HFFc6 (cell line): ENCODE measurements around the gene WFDC8. TPM values are rescaled to one million over a fixed set of nuclear protein-coding genes. Genes with fewer than 3 reads are reported as not detected.
"Not testable (repeated sequence)": the region's sequence is repeated elsewhere in the genome, so short reads cannot be mapped to it uniquely, and the experiment has no call there.

Source experiments
- DNase-seq: peaks from one replicate; pipeline ENCODE4 v3.0.0-alpha.2; 2018
- H3K27ac Mint-ChIP-seq: 2 replicates; pipeline ENCODE4 v1.8.0; 2020; ENCODE audit warnings: mild to moderate bottlenecking, mixed read lengths
- H3K27me3 Mint-ChIP-seq: 2 replicates; pipeline ENCODE4 v1.8.0; 2021; ENCODE audit warnings: mild to moderate bottlenecking, moderate library complexity, mixed read lengths; ENCODE audit not compliant: insufficient read depth
- H3K36me3 Mint-ChIP-seq: 2 replicates; pipeline ENCODE4 v1.8.0; 2021; ENCODE audit warnings: low read depth, mixed read lengths
- H3K4me1 Mint-ChIP-seq: 2 replicates; pipeline ENCODE4 v1.8.0; 2020; ENCODE audit warnings: low read depth, mixed read lengths
- H3K4me3 Mint-ChIP-seq: 2 replicates; pipeline ENCODE4 v1.8.0; 2020; ENCODE audit warnings: mild to moderate bottlenecking, moderate library complexity, mixed read lengths
- H3K9me3 Mint-ChIP-seq: 2 replicates; pipeline ENCODE4 v1.8.0; 2020; ENCODE audit warnings: mild to moderate bottlenecking, mixed read lengths
- total RNA-seq, 6 experiments: library from RNA; stranded (reverse); fragmentation: NEBNext Ultra II Directional; extraction: Animal tissue kit (Norgen Biotek cat#: 25700); gene quantifications; 2 replicates in 1 of 6; 3 replicates in 5 of 6; pipeline ENCODE4 v1.2.3, GENCODE V29; 2021
- TF ChIP-seq, protein P1 (sequence below): fragments of 200-600 bp; sonication (generic); IDR thresholded peaks from 2 replicates; pipeline ENCODE4 v1.5.0; 2021; ENCODE audit warnings: antibody characterized with exemption, mild to moderate bottlenecking

The WFDC8 gene
- total RNA-seq, 6 experiments from 2014 or later = not detected

DNA sequence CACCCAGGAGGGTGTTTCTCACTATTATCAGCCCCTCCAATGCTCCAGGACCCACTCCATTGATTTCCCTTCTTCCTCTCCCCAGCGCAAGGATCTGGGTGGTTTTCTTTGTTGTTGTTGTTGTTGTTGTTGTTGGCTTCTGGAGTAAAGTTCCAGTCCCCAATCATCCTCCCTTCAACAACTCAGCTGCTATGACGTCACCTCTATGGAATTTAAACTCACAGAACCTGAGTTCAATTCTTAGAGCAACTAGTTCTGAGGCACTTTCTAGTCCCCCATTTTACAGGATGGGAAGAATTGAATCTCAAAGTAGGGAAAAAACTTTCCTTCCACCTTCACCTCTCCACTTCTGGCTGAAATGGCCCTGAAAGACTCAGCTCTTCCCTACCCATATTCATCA, 9.7 kb upstream of the WFDC8 start:
- Mint-ChIP-seq H3K9me3 (no peaks in the 10 kb centered on the region), H3K36me3 (no peaks in the 10 kb centered on the region), H3K27ac (no peak overlapping the region), H3K4me3 (no peak overlapping the region), H3K27me3 (peaks cover 17% of the 10 kb centered on the region), H3K4me1 (no peaks in the 10 kb centered on the region)
- TF ChIP-seq, protein P1, sequence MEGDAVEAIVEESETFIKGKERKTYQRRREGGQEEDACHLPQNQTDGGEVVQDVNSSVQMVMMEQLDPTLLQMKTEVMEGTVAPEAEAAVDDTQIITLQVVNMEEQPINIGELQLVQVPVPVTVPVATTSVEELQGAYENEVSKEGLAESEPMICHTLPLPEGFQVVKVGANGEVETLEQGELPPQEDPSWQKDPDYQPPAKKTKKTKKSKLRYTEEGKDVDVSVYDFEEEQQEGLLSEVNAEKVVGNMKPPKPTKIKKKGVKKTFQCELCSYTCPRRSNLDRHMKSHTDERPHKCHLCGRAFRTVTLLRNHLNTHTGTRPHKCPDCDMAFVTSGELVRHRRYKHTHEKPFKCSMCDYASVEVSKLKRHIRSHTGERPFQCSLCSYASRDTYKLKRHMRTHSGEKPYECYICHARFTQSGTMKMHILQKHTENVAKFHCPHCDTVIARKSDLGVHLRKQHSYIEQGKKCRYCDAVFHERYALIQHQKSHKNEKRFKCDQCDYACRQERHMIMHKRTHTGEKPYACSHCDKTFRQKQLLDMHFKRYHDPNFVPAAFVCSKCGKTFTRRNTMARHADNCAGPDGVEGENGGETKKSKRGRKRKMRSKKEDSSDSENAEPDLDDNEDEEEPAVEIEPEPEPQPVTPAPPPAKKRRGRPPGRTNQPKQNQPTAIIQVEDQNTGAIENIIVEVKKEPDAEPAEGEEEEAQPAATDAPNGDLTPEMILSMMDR = no peak
- no peak for DNase-seq

DNA sequence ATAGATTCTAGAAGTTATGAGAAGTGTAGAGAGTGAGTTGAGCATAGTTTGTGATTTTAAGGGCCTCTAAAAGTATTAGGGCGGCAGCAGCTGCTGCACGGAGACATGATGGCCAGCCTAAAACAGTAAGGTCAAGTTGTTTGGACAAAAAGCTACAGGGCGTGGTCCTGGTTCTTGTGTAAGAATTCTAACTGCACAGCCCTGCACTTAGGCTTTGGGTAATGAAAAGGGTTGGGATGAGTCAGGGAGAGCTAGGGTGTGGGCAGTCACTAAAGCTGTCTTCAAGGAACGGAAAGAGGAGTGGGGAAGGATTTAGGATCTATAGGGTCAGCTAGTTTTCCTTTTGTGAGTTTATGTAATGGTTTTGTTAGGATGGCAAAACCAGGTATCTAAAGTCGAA, 6.9 kb upstream of the WFDC8 start:
- not testable (repeated sequence) for DNase-seq, H3K4me1 Mint-ChIP-seq, H3K4me3 Mint-ChIP-seq, H3K36me3 Mint-ChIP-seq, H3K27ac Mint-ChIP-seq, H3K9me3 Mint-ChIP-seq
- peaks cover 20% of the 10 kb centered on the region for H3K27me3 Mint-ChIP-seq

DNA sequence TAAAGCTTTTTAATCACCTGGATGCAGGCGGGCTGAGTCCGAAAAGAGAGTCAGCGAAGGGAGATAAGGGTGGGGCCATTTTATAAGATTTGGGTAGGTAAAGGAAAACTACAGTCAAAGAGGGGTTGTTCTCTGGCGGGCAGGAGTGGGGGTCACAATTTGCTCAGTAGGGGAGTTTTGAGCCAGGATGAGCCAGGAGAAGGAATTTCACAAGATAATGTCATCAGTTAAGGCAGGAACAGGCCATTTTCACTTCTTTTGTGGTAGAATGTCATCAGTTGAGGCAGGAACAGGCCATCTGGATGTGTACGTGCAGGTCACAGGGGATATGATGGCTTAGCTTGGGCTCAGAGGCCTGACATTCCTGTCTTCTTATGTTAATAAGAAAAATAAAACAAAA, 5.2 kb upstream of the WFDC8 start:
- H3K9me3 Mint-ChIP-seq = not testable (repeated sequence)

DNA sequence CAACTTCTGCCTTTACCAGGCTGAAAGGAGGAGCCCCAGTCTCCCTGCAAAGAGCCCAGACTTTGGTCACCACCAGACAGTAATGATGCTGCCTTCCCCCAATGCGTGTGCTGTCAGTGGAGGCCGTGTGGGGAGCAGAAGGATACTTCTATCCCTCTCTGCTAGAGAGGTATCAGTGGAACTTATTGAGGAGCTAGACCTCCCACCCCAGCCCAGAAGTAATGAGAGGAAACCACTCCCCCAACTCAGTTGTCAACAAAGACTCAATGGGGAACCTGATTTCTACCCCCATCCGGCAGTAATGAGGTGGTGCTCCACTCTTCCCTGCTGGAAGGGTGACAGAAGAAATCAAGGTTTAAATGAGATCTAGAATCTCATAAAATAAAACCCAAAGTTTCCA, 4.4 kb upstream of the WFDC8 start:
- Mint-ChIP-seq H3K9me3 (no peaks in the 10 kb centered on the region), H3K4me1 (no peaks in the 10 kb centered on the region), H3K27me3 (peaks cover 23% of the 10 kb centered on the region), H3K27ac (no peak overlapping the region), H3K36me3 (no peaks in the 10 kb centered on the region), H3K4me3 (no peak overlapping the region)
- TF ChIP-seq, protein P1 = no peak
- DNase-seq = no peak

More for the DNA sequence above, 5.2 kb upstream of the WFDC8 start:
- H3K27me3 Mint-ChIP-seq = peaks cover 23% of the 10 kb centered on the region
- H3K36me3 Mint-ChIP-seq, DNase-seq, H3K4me3 Mint-ChIP-seq, H3K27ac Mint-ChIP-seq, H3K4me1 Mint-ChIP-seq: not testable (repeated sequence)

DNA sequence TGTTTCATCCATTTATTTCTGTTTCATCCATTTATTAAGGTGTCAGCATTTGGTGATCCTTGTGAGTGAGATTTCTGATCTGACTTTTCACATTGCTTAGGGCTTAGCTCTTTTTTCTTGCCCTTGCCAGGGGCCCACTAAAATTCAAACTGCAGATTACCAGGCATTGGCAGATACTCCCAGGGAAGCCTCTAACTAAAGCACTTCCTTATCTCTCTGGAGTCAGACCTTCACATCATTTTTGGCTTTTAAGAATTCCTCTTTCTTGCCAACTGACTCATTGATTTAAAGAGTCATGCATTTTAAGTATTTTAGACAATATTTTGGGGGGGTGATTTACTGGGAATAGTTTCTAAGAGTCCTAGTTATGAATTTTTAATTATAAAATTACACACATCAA, 2.6 kb upstream of the WFDC8 start:
- no peaks in the 10 kb centered on the region for H3K4me1 Mint-ChIP-seq
- DNase-seq = no peak
- H3K27me3 Mint-ChIP-seq = peaks cover 12% of the 10 kb centered on the region
- no peak overlapping the region for H3K4me3 Mint-ChIP-seq
- H3K36me3 Mint-ChIP-seq = no peaks in the 10 kb centered on the region
- TF ChIP-seq, protein P1 = no peak
- H3K9me3 Mint-ChIP-seq = no peaks in the 10 kb centered on the region
- H3K27ac Mint-ChIP-seq = no peak overlapping the region

DNA sequence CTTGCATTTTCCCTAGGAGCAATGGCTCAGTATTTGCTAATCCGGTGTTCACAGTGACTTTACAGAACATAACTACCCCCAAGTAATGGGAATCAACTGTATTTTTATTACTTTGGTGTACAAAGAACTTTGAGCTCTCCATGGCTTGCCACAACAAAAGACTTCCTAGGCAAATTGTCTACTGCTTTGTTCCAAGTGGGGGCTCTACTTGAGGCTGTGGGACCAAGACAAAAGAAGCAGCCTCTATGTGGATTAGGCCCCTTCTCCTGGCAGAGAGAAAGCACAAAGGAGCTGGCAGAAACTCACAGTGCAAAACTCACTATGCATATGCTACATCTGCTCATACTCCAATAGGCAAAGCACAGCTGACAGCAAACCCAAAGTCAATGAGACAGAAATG, 853 bp downstream of the WFDC8 start:
- no peaks in the 10 kb centered on the region for H3K9me3 Mint-ChIP-seq
- no peaks in the 10 kb centered on the region for H3K4me1 Mint-ChIP-seq
- H3K27ac Mint-ChIP-seq = no peak overlapping the region
- no peak for DNase-seq
- TF ChIP-seq, protein P1 = no peak
- no peaks in the 10 kb centered on the region for H3K36me3 Mint-ChIP-seq
- H3K27me3 Mint-ChIP-seq = peaks cover 13% of the 10 kb centered on the region
- H3K4me3 Mint-ChIP-seq = no peak overlapping the region

DNA sequence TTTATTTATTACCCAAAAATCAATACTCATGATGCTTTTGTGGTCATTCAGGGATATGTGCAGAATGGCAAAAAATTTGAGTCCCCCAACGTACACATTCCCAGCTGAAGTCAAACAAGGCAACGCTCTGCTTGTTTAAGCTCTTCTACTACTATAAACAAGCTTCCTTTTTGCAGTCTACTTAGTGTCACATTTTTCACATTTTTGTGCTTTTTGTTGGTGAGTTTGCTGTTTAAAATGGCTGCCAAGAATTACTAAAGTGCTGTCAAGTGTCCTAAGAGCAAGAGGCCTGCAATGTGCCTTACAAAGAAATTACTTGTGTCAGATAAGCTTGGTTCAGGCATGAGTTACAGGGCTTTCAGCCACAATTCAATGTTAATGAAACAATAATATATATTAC, 2.1 kb downstream of the WFDC8 start:
- Mint-ChIP-seq H3K27ac (no peak overlapping the region), H3K4me1 (no peaks in the 10 kb centered on the region), H3K9me3 (no peaks in the 10 kb centered on the region), H3K4me3 (no peak overlapping the region), H3K36me3 (no peaks in the 10 kb centered on the region), H3K27me3 (peaks cover 13% of the 10 kb centered on the region)
- TF ChIP-seq, protein P1 = no peak
- DNase-seq = peak; percentile 33
